HL-60 (cell line): ENCODE data around the gene GPR39.

Experiments used
- GABPA ChIP-seq: IDR thresholded peaks from 2 replicates; pipeline ENCODE4 v1.6.1; 2012; ENCODE audit warnings: low read depth
- POLR2AphosphoS5 ChIP-seq: IDR thresholded peaks from 2 replicates; pipeline ENCODE4 v1.6.1; 2012; ENCODE audit warnings: low read depth
- REST ChIP-seq: IDR thresholded peaks from 2 replicates; pipeline ENCODE4 v1.6.1; 2012; ENCODE audit warnings: low read depth; ENCODE audit not compliant: insufficient replicate concordance
- SPI1 ChIP-seq: IDR thresholded peaks from 2 replicates; pipeline ENCODE4 v1.6.1; 2012; ENCODE audit warnings: low read depth, mild to moderate bottlenecking, borderline replicate concordance
- TF ChIP-seq, protein P1 (sequence below): IDR thresholded peaks from one replicate; pipeline ENCODE4 v1.5.1; 2011; ENCODE audit warnings: low read length, control low read depth, inconsistent platforms; ENCODE audit not compliant: insufficient read depth

- TF ChIP-seq, protein P1, sequence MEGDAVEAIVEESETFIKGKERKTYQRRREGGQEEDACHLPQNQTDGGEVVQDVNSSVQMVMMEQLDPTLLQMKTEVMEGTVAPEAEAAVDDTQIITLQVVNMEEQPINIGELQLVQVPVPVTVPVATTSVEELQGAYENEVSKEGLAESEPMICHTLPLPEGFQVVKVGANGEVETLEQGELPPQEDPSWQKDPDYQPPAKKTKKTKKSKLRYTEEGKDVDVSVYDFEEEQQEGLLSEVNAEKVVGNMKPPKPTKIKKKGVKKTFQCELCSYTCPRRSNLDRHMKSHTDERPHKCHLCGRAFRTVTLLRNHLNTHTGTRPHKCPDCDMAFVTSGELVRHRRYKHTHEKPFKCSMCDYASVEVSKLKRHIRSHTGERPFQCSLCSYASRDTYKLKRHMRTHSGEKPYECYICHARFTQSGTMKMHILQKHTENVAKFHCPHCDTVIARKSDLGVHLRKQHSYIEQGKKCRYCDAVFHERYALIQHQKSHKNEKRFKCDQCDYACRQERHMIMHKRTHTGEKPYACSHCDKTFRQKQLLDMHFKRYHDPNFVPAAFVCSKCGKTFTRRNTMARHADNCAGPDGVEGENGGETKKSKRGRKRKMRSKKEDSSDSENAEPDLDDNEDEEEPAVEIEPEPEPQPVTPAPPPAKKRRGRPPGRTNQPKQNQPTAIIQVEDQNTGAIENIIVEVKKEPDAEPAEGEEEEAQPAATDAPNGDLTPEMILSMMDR: no peak
- TF ChIP-seq REST (no peak), GABPA (no peak), POLR2AphosphoS5 (no peak), SPI1 (no peak)
These were observed 170.2 kb downstream of the GPR39 start for GRCh38 chr2:132586835-132587234.
